Measurements from ENCODE around the gene DCANP1. TPM values are rescaled to one million over a fixed set of nuclear protein-coding genes. Genes with fewer than 3 reads are reported as not detected.

The DCANP1 gene
- total RNA-seq, 2 experiments from 2014 or later: 0.08 TPM; not detected in 1

DNA sequence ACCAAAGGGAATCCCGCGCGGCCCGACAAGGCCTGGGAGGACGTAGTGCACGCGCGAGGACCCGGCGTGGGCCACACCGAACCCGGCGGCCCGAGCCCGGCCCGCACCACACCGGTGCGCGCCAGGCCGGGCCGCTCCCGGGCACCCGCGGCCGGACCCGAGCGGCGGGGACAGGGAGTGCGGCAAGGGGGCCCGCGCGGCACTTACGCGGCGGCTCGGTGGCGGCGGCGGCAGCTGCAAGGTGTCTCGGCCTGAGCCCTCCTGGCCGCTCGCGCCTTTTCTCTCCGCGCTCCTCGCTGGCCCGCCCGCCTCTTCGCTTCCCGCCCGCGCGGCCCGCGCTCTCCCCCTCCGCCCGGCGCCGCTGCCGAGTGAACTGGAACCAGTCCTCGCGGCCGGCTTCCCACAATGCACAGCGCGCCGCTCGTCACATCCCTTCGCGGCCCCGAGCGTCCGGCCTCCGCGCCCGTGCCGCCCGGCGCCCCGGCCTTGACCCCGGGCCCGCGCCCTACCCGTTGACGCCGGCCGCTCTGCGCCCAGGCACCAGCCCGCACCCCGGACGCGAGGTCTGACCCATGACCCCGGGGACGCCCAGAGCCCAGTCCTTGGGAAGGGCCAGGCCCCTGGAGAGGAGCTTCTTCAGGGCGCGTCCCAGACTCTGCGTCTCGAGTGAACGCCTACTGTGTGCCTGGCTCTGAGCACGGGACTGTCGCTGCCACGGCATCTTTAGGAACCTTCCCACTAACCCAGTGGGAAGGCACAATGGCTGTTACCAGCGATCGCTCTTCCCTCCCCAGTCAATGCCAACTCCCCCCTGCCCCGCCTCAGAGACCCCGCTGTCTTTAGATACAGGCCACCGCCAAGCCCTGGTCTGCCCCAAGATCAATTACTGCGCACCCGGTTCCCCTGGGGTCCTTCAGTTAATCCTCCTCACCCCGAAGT, 48.0 kb downstream of the DCANP1 start, which contains the start of gene MACROH2A1:
Gene MACROH2A1 (minus strand): TSS at position 377 of the 939 bp plus-strand sequence. CDS start 10,138 bp downstream, outside the sequence.
- Histone ChIP-seq H3K27me3 (ENCODE audit: control insufficient read depth in 1 of 2, insufficient read depth in 2 of 2, low read length in 2 of 2) (no peaks in the 10 kb centered on the region), H3K4me1 (ENCODE audit: insufficient read depth, low read length) (peaks cover 52% of the 10 kb centered on the region), H3K27ac (ENCODE audit: low read depth in 1 of 2, low read length in 2 of 2) (peak within 1 kb of the TSS in 1 of 2 donors; percentile 65), H3K36me3 (ENCODE audit: insufficient read depth, low read length) (no peaks in the 10 kb centered on the region), H3K9me3 (ENCODE audit: control insufficient read depth in 1 of 2, insufficient read depth in 1 of 2, low read length in 2 of 2) (no peaks in the 10 kb centered on the region), H3K4me3 (ENCODE audit: low read length) (peak within 1 kb of the TSS; percentile 74)
- DNase-seq: peak; percentile 66 to 90 (median 78)
- peaks cover 53% of the 10 kb centered on the region for H3K4me1 Mint-ChIP-seq (ENCODE audit: low read depth)
- peaks cover 25% of the 10 kb centered on the region for H3K36me3 Mint-ChIP-seq (ENCODE audit: low read depth)
- peak within 1 kb of the TSS; percentile 93 for H3K4me3 Mint-ChIP-seq
- peak; percentile 85 for ATAC-seq (ENCODE audit: poor library complexity)
- CTCF ChIA-PET: no interaction called here
- intact Hi-C loops (cut with DNase I, micrococcal nuclease): no loop called here
- TF ChIP-seq, protein P1, sequence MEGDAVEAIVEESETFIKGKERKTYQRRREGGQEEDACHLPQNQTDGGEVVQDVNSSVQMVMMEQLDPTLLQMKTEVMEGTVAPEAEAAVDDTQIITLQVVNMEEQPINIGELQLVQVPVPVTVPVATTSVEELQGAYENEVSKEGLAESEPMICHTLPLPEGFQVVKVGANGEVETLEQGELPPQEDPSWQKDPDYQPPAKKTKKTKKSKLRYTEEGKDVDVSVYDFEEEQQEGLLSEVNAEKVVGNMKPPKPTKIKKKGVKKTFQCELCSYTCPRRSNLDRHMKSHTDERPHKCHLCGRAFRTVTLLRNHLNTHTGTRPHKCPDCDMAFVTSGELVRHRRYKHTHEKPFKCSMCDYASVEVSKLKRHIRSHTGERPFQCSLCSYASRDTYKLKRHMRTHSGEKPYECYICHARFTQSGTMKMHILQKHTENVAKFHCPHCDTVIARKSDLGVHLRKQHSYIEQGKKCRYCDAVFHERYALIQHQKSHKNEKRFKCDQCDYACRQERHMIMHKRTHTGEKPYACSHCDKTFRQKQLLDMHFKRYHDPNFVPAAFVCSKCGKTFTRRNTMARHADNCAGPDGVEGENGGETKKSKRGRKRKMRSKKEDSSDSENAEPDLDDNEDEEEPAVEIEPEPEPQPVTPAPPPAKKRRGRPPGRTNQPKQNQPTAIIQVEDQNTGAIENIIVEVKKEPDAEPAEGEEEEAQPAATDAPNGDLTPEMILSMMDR (IDR thresholded peaks at IDR 0.05): no peak
- H3K27me3 Mint-ChIP-seq: no peaks in the 10 kb centered on the region
- POLR2A ChIA-PET: interaction anchor here (1.0 to 1.1 kb wide), 2 partner anchors 25 to 74 kb away, joined by 3 read pairs; no protein-coding TSS in a partner anchor
- H3K9me3 Mint-ChIP-seq: no peaks in the 10 kb centered on the region
- H3K27ac Mint-ChIP-seq: peak within 1 kb of the TSS; percentile 87

DNA sequence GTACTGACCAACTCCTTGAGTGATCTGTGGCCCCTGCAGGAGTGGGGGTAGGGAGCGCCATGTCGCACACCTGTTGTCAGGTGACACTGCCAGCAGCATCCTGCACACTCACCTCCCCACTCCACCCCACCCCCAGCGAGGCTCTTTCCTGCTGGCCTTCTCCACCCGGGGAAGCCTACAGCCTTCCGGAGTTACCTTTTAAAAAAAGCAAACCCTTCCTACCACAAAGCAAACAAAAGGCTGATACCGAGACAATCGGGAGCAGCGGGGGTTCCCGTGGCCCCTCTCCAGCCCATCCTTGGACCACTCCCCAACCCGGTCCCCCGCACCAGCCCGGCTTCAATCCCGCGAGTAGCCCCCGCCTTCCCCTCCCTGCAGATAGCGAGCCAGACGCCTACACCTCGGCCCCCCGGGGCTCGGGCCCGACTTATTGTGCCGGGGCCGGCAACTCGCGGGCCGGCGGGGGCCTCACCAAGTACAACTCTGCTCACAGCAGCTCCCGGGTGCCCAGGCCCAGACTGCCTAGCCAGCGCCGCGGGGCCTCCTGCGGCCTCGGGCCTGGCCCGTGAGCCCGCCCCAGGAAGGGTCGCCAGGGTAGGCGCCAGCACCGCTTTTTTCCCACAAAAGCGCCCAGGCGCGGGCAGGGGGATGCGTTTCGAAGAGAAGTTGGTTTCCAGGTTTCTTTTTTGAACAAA, 48.8 kb downstream of the DCANP1 start:
- H3K4me1 ChIP-seq (ENCODE audit: insufficient read depth, low read length): peaks cover 56% of the 10 kb centered on the region
- TF ChIP-seq, protein P1 (IDR thresholded peaks at IDR 0.05): no peak
- H3K27me3 Mint-ChIP-seq: no peaks in the 10 kb centered on the region
- peaks cover 2% of the 10 kb centered on the region for H3K36me3 ChIP-seq (ENCODE audit: insufficient read depth, low read length)
- H3K27ac Mint-ChIP-seq: peak overlapping the region; percentile 87
- H3K4me3 Mint-ChIP-seq: peak overlapping the region; percentile 91
- ChIA-PET POLR2A (no interaction called here), CTCF (no interaction called here)
- no peak overlapping the region for H3K27ac ChIP-seq (ENCODE audit: low read depth in 1 of 2, low read length in 2 of 2)
- H3K27me3 ChIP-seq (ENCODE audit: control insufficient read depth in 1 of 2, insufficient read depth in 2 of 2, low read length in 2 of 2): no peaks in the 10 kb centered on the region
- peaks cover 32% of the 10 kb centered on the region for H3K36me3 Mint-ChIP-seq (ENCODE audit: low read depth)
- no peaks in the 10 kb centered on the region for H3K9me3 ChIP-seq (ENCODE audit: control insufficient read depth in 1 of 2, insufficient read depth in 1 of 2, low read length in 2 of 2)
- peak overlapping the region; percentile 74 for H3K4me3 ChIP-seq (ENCODE audit: low read length)
- H3K4me1 Mint-ChIP-seq (ENCODE audit: low read depth): peaks cover 61% of the 10 kb centered on the region
- no peaks in the 10 kb centered on the region for H3K9me3 Mint-ChIP-seq
- DNase-seq: peak in 13 of 14 experiments; percentile 13 to 79 (median 49)
- ATAC-seq (ENCODE audit: poor library complexity): peak; percentile 66
- intact Hi-C loops (cut with DNase I, micrococcal nuclease): no loop called here

DNA sequence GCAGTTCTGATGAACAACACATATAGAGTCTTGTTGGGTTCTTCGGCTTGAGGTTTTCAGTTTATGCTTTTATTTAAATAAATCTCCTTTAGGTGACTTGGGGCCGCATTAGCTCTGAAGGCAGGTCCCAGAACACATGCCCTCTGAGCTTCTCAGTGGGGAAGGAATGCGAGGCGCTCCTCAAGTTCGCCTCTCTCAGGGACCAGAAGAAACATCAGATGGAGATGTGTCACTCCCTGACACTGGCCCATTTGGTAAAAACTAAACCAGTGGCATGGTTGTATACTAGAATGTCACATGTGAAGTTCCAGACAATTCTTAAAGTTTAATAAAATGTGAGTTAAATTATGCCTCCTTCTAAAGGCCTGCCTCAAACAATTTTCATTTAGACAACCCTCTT, 50.1 kb downstream of the DCANP1 start:
- Mint-ChIP-seq H3K4me1 (ENCODE audit: low read depth) (peaks cover 73% of the 10 kb centered on the region), H3K9me3 (no peaks in the 10 kb centered on the region), H3K27ac (peak overlapping the region; percentile 87), H3K27me3 (no peaks in the 10 kb centered on the region), H3K36me3 (ENCODE audit: low read depth) (peaks cover 44% of the 10 kb centered on the region), H3K4me3 (peak overlapping the region; percentile 91)
- Histone ChIP-seq H3K27me3 (ENCODE audit: control insufficient read depth in 1 of 2, insufficient read depth in 2 of 2, low read length in 2 of 2) (no peaks in the 10 kb centered on the region), H3K4me1 (ENCODE audit: insufficient read depth, low read length) (peaks cover 62% of the 10 kb centered on the region), H3K4me3 (ENCODE audit: low read length) (no peak overlapping the region), H3K36me3 (ENCODE audit: insufficient read depth, low read length) (peaks cover 12% of the 10 kb centered on the region), H3K9me3 (ENCODE audit: control insufficient read depth in 1 of 2, insufficient read depth in 1 of 2, low read length in 2 of 2) (no peaks in the 10 kb centered on the region), H3K27ac (ENCODE audit: low read depth in 1 of 2, low read length in 2 of 2) (no peak overlapping the region)
- CTCF ChIA-PET: no interaction called here
- TF ChIP-seq, protein P1 (IDR thresholded peaks at IDR 0.05): no peak
- DNase-seq (no peak), ATAC-seq (ENCODE audit: poor library complexity) (no peak)
- intact Hi-C loops (cut with DNase I, micrococcal nuclease): no loop called here
- POLR2A ChIA-PET: no interaction called here
